GM18519 (cell line): ENCODE results near the gene ZKSCAN7.
"Not testable (repeated sequence)": the region's sequence is repeated elsewhere in the genome, so short reads cannot be mapped to it uniquely, and the experiment has no call there.

Source experiments
- ATAC-seq: cut with Tn5 transposase; IDR thresholded peaks from one replicate; pipeline ENCODE4 v1.9.1; 2021; ENCODE audit warnings: mild to moderate bottlenecking, moderate library complexity; ENCODE audit not compliant: unreplicated experiment, low FRiP score

The ZKSCAN7 gene

GRCh38 chr3:44571024-44571423 is 16.0 kb downstream of the ZKSCAN7 start:
- no peak for ATAC-seq

DNA sequence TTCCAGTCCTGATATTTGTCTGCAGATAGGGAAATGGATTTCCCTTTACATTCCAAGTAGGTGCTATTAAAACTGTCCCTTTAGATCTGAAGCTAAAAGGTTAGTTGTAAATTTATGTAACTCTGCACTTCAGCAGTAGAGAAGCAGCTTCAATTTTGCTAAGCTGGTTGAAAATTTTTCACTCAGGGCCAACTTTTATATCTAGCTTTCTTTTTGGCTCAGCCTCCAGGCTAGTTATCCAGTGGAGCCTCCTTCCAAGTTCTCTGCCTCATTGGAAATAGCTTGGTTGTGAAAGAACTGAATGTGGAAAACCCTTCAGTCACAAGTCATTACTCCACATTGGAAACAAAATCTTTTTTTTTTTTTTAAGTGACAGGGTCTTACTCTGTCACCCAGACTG is 21.6 kb downstream of the ZKSCAN7 start:
- no peak for ATAC-seq

- ATAC-seq = not testable (repeated sequence)
These were observed 22.5 kb downstream of the ZKSCAN7 start for GRCh38 chr3:44577354-44577952.

DNA sequence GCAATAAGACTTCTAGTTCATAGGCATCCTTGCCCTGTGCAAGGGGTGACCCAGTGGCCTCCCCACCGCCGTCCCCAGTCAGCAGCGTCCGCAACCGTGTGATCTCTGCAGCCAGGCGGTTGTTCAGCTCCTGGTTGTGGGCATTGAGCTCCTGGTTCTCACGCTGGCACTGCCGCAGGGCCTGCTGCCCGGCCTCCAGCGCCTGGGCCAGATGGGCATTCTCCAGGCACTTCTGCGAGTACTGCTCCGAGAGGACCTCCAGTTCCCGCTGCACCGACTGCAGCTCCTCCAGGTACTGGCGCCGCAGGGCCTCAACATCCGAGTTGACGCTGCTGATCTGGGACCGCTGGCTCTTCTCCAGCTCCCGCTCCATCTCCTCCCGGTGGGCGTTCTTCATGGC is 23.3 kb downstream of the ZKSCAN7 start:
- ATAC-seq = not testable (repeated sequence)

GRCh38 chr3:44578924-44579515 is 24.0 kb downstream of the ZKSCAN7 start:
- not testable (repeated sequence) for ATAC-seq

DNA sequence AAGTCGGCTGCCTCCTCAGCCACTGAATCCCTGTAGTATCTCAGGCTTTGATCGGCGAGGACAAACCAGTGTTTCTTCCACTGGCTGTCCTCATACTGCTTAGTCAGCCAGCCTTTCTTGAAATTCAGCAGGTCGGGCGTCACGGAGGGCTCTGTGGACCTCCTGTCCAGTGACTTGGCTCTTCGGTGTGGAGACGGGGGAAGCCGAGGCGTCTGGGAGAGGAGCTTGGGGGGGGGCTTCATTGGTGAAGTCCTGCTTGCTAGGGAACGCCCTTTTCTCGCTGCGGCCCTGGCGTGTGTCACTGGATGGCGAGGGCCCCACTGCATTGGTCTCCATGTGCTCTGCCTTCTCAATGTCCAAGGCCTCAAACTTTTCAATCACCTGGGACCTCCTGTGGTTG is 24.8 kb downstream of the ZKSCAN7 start:
- ATAC-seq = not testable (repeated sequence)

DNA sequence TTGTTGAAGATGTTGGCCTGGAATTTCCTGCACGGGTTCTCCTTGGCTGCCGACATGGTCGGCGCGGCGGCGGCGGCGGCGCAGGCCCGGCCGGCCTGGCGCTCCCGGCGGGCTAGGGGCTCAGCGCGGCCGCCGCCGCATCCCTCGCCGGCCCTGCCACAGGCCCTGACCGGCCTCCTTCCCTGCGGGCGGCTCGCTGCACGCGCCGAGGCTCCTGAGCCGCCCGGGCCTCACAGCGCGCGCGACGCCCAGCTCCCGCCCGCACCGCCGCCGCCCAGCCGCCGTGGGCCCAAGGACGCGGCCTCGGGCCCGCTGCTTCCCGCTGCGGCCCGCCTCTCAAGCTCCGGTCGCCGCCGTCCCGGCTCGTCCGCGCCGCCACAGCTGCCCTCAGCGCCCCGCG is 26.0 kb downstream of the ZKSCAN7 start:
- not testable (repeated sequence) for ATAC-seq

DNA sequence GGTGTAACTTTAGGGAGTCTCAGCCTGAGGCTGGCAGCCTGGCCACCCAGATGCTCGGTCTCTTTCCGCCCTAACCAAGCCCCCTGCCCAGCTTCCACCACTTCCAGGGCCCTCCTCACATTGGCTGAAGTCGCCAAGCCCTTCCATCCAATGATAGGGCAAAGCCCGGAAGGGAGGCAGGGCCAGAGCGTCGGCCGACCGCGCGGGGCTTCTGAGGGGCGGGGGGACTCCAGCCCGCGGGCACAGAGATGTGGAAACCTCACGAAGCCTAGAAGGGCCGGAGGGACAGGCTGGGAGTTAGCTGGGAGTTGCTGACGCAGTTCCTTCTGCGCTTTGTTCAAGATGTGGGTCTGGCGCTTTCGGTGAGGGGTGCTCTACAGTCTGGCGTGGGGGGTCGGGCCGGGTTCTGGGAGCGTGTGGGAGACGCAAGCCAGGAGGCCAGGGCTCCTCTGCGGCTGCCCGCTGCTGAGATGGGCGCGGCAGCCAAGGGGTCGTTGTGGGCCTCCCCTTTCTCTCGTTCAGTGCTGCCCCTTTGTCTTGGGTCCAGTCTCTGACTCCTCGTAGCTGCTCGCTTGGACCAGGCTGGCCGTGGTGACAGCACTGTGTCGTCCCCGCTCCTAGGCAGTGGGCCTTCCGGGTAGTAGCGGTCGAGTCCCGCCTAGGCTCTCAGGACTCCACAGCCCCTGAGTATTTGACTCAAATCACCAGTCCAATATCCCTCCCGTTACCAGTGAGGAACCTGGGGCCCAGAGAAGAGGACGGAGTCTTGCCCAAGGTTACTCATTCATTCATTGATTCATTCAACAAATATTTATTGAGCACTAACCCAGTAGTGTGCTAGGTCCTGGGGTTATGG is 29.9 kb downstream of the ZKSCAN7 start, which contains the start of gene ZNF660:
Gene ZNF660, plus strand, starts transcription at position 319 of the 856 bp plus-strand sequence. CDS start 9,230 bp downstream, outside the sequence.
- ATAC-seq = peak; percentile 78

DNA sequence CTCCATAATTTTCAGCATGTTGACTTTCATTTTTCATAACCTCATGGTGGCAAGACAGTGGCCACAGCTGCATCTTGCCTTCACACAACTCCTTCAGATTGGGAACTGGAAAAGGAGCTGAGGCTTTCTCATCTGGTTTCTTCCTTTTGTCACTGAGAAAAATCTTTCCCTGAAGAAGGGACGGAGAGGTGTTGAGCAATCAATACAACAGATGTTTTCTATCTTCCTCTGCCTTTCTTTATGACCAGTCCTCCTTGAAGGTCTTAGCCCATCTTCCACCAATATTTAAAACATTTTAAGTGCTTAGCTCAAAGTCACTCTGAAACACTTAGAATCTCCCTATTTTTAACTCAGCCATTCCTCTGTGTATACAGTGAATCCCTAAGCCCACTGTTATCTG is 41.6 kb downstream of the ZKSCAN7 start:
- no peak for ATAC-seq

GRCh38 chr3:44601749-44602148 is 46.8 kb downstream of the ZKSCAN7 start:
- ATAC-seq = no peak

- ATAC-seq = no peak
These were observed 57.7 kb downstream of the ZKSCAN7 start for GRCh38 chr3:44612678-44613077.
